Neuronal stem cell (in vitro differentiated cells): Measurements from ENCODE around the gene TMEM129.

Experiments used
- DNase-seq: peaks from one replicate; pipeline ENCODE4 v3.0.0-alpha.2; 2013; ENCODE audit warnings: low spot score
- H2AFZ ChIP-seq: one replicate; pipeline ENCODE4 v1.6.1; 2013; ENCODE audit warnings: mild to moderate bottlenecking, low read length, inconsistent platforms
- H2AK5ac ChIP-seq: 2 replicates; pipeline ENCODE4 v1.6.1; 2013; ENCODE audit warnings: low read depth, mild to moderate bottlenecking, inconsistent platforms, low read length, moderate library complexity, mixed read lengths
- H2BK120ac ChIP-seq: 2 replicates; pipeline ENCODE4 v1.6.1; 2013; ENCODE audit warnings: low read depth, mild to moderate bottlenecking, inconsistent platforms, low read length, moderate library complexity, mixed read lengths
- H2BK12ac ChIP-seq: one replicate; pipeline ENCODE4 v1.6.1; 2013; ENCODE audit warnings: low read length, inconsistent platforms
- H2BK15ac ChIP-seq: 2 replicates; pipeline ENCODE4 v1.6.1; 2013; ENCODE audit warnings: mild to moderate bottlenecking, low read length, inconsistent platforms, mixed read lengths
- H2BK5ac ChIP-seq: one replicate; pipeline ENCODE4 v1.6.1; 2013; ENCODE audit warnings: inconsistent platforms, mild to moderate bottlenecking, low read length, moderate library complexity
- H3K14ac ChIP-seq: one replicate; pipeline ENCODE4 v1.6.1; 2013; ENCODE audit warnings: low read length, inconsistent platforms
- H3K18ac ChIP-seq: 2 replicates; pipeline ENCODE4 v1.6.1; 2013; ENCODE audit warnings: low read length, inconsistent platforms
- H3K23ac ChIP-seq: 2 replicates; pipeline ENCODE4 v1.6.1; 2013; ENCODE audit warnings: low read depth, mild to moderate bottlenecking, mixed read lengths, low read length, inconsistent platforms; ENCODE audit not compliant: poor library complexity
- H3K27ac ChIP-seq: replicated peaks from 3 replicates; pipeline ENCODE4 v1.5.1; 2013; ENCODE audit warnings: low read length, inconsistent platforms
- H3K27me3 ChIP-seq, 3 experiments: 2 replicates each; pipeline ENCODE4 v1.6.1; 2013; ENCODE audit warnings: low read length in 3 of 3, mild to moderate bottlenecking in 2 of 3, inconsistent platforms in 1 of 3, low read depth in 1 of 3, mixed read lengths in 1 of 3, moderate library complexity in 1 of 3; ENCODE audit not compliant: control insufficient read depth in 3 of 3, insufficient read depth in 3 of 3
- H3K36me3 ChIP-seq, 2 donors: replicated peaks in 1 of 2; 2 replicates each; pipeline ENCODE4 v1.6.1; 2013; ENCODE audit warnings: low read length in 2 of 2; ENCODE audit not compliant: control insufficient read depth in 2 of 2, insufficient read depth in 2 of 2
- H3K4ac ChIP-seq: 2 replicates; pipeline ENCODE4 v1.6.1; 2013; ENCODE audit warnings: inconsistent platforms, mild to moderate bottlenecking, low read length, moderate library complexity
- H3K4me1 ChIP-seq, 2 donors: 1 replicate in 1 of 2; 2 replicates in 1 of 2; pipeline ENCODE4 v1.6.1; 2013; ENCODE audit warnings: low read length in 2 of 2, low read depth in 1 of 2; ENCODE audit not compliant: control insufficient read depth in 2 of 2, insufficient read depth in 1 of 2
- H3K4me2 ChIP-seq: one replicate; pipeline ENCODE4 v1.6.1; 2013; ENCODE audit warnings: mild to moderate bottlenecking, low read length, inconsistent platforms; ENCODE audit not compliant: insufficient read depth, poor library complexity, severe bottlenecking
- H3K4me3 ChIP-seq, 2 donors: 2 replicates each; pipeline ENCODE4 v1.5.1; 2013; ENCODE audit warnings: low read length in 2 of 2, mild to moderate bottlenecking in 2 of 2, inconsistent platforms in 1 of 2, moderate library complexity in 1 of 2
- H3K79me1 ChIP-seq: one replicate; pipeline ENCODE4 v1.6.1; 2013; ENCODE audit warnings: low read depth, mild to moderate bottlenecking, inconsistent platforms, low read length, moderate library complexity
- H3K9ac ChIP-seq: one replicate; pipeline ENCODE4 v1.6.1; 2013; ENCODE audit warnings: mild to moderate bottlenecking, low read depth, low read length, inconsistent platforms; ENCODE audit not compliant: poor library complexity
- H3K9me3 ChIP-seq, 2 donors: replicated peaks in 1 of 2; 2 replicates each; pipeline versions ENCODE3 to v1.6.1; 2013; ENCODE audit warnings: low read length in 2 of 2, mild to moderate bottlenecking in 2 of 2, inconsistent platforms in 1 of 2, low read depth in 1 of 2, mixed read lengths in 1 of 2, moderate library complexity in 1 of 2; ENCODE audit not compliant: control insufficient read depth in 2 of 2, insufficient read depth in 1 of 2
- H4K8ac ChIP-seq: one replicate; pipeline ENCODE4 v1.6.1; 2013; ENCODE audit warnings: low read depth, mild to moderate bottlenecking, inconsistent platforms, low read length, moderate library complexity
- H4K91ac ChIP-seq: one replicate; pipeline ENCODE4 v1.6.1; 2013; ENCODE audit warnings: low read length, low read depth, mild to moderate bottlenecking, inconsistent platforms; ENCODE audit not compliant: poor library complexity
- WGBS, 2 donors: extraction: QIAGEN DNeasy Blood & Tissue Kit; methylation state at CpG; one replicate each; pipeline ENCODE4 v1.1.7; 2013; ENCODE audit warnings: missing lambda C conversion rate in 2 of 2, mixed read lengths in 1 of 2; ENCODE audit not compliant: insufficient read length in 2 of 2, insufficient replicate concordance in 1 of 2; ENCODE audit errors: extremely low coverage in 2 of 2; 5-methylcytosine and 5-hydroxymethylcytosine counted together

TMEM129 gene

GRCh38 chr4:1685235-1686150 lies 35.6 kb downstream of the TMEM129 start:
- Histone ChIP-seq H3K9ac (no peak overlapping the region), H2BK15ac (peak overlapping the region; percentile 81), H3K4me2 (no peak overlapping the region), H2AFZ (no peak overlapping the region), H3K4me3 (peak overlapping the region in 1 of 2 donors; percentile 6), H2BK120ac (no peak overlapping the region), H3K79me1 (peaks cover 3% of the 10 kb centered on the region), H3K27me3 (peaks cover 0 to 17% (median 14%) of the 10 kb centered on the region in 3 experiments), H3K18ac (no peak overlapping the region), H3K14ac (no peak overlapping the region), H3K23ac (peak overlapping the region; percentile 93), H3K36me3 (peaks cover 2 to 4% of the 10 kb centered on the region in 2 donors), H2AK5ac (peak overlapping the region; percentile 97), H2BK12ac (no peak overlapping the region), H4K91ac (no peak overlapping the region), H4K8ac (no peak overlapping the region), H3K27ac (no peak overlapping the region), H2BK5ac (peak overlapping the region; percentile 75), H3K4ac (peak overlapping the region; percentile 23), H3K4me1 (peaks cover 0 to 2% of the 10 kb centered on the region in 2 donors), H3K9me3 (peaks cover 1 to 3% of the 10 kb centered on the region in 2 donors)
- DNase-seq = no peak
- WGBS, 2 donors = no CpG with 5 or more reads among the region's 23 CpGs

GRCh38 chr4:1684506-1685234 lies 36.5 kb downstream of the TMEM129 start:
- peak overlapping the region; percentile 32 for H3K4me2 ChIP-seq
- H3K79me1 ChIP-seq = peaks cover 3% of the 10 kb centered on the region
- DNase-seq = no peak
- H3K36me3 ChIP-seq = no peaks in the 10 kb centered on the region
- peak overlapping the region; percentile 81 for H2BK15ac ChIP-seq
- H3K27me3 ChIP-seq = peaks cover 0 to 17% (median 14%) of the 10 kb centered on the region in 3 experiments
- H3K27ac ChIP-seq = no peak overlapping the region
- H3K4me1 ChIP-seq = peaks cover 0 to 2% of the 10 kb centered on the region in 2 donors
- H3K18ac ChIP-seq = peak overlapping the region; percentile 93
- H2AFZ ChIP-seq = peak overlapping the region; percentile 59
- no peak overlapping the region for H4K91ac ChIP-seq
- H3K9ac ChIP-seq = peak overlapping the region; percentile 86
- H2BK12ac ChIP-seq = peak overlapping the region; percentile 59
- H3K4me3 ChIP-seq = peak overlapping the region; percentile 24 to 56
- H2AK5ac ChIP-seq = peak overlapping the region; percentile 97
- peaks cover 1 to 3% of the 10 kb centered on the region in 2 donors for H3K9me3 ChIP-seq
- H3K23ac ChIP-seq = peak overlapping the region; percentile 94
- H4K8ac ChIP-seq = peak overlapping the region; percentile 43
- no CpG with 5 or more reads among the region's 66 CpGs for WGBS, 2 donors
- peak overlapping the region; percentile 75 for H2BK5ac ChIP-seq
- peak overlapping the region; percentile 77 for H3K4ac ChIP-seq
- no peak overlapping the region for H2BK120ac ChIP-seq
- peak overlapping the region; percentile 90 for H3K14ac ChIP-seq

GRCh38 chr4:1683736-1684505 lies 37.2 kb downstream of the TMEM129 start, which contains the start of gene FAM53A:
Gene FAM53A, minus strand, starts transcription at chr4:1684313. Its CDS starts 15,572 bp downstream, at chr4:1668741.
- peaks cover 1 to 3% of the 10 kb centered on the region in 2 donors for H3K9me3 ChIP-seq
- H2BK5ac ChIP-seq = peak within 1 kb of the TSS; percentile 75

More at GRCh38 chr4:1683736-1684505, 37.2 kb downstream of the TMEM129 start, which contains the start of gene FAM53A:
- H3K18ac ChIP-seq = peak within 1 kb of the TSS; percentile 93
- H3K4me3 ChIP-seq = peak within 1 kb of the TSS; percentile 46 to 79
- no CpG with 5 or more reads among the region's 118 CpGs for WGBS, 2 donors
- no peak within 1 kb of the TSS for H2BK120ac ChIP-seq
- H3K4me1 ChIP-seq = peaks cover 0 to 2% of the 10 kb centered on the region in 2 donors
- no peaks in the 10 kb centered on the region for H3K36me3 ChIP-seq
- peak within 1 kb of the TSS; percentile 77 for H3K4ac ChIP-seq
- no peak within 1 kb of the TSS for H3K27ac ChIP-seq
- H2BK12ac ChIP-seq = peak within 1 kb of the TSS; percentile 59
- peaks cover 3% of the 10 kb centered on the region for H3K79me1 ChIP-seq
- H3K27me3 ChIP-seq = peaks cover 0 to 17% (median 14%) of the 10 kb centered on the region in 3 experiments
- H3K4me2 ChIP-seq = peak within 1 kb of the TSS; percentile 85
- H2BK15ac ChIP-seq = peak within 1 kb of the TSS; percentile 81
- H3K14ac ChIP-seq = peak within 1 kb of the TSS; percentile 90
- peak; percentile 85 for DNase-seq
- peak within 1 kb of the TSS; percentile 94 for H3K23ac ChIP-seq
- H4K8ac ChIP-seq = peak within 1 kb of the TSS; percentile 43
- peak within 1 kb of the TSS; percentile 94 for H2AFZ ChIP-seq
- H2AK5ac ChIP-seq = peak within 1 kb of the TSS; percentile 97
- H3K9ac ChIP-seq = peak within 1 kb of the TSS; percentile 91
- no peak within 1 kb of the TSS for H4K91ac ChIP-seq
